ENCODE data around the gene SERPINC1. TPM values are rescaled to one million over a fixed set of nuclear protein-coding genes. Genes with fewer than 3 reads are reported as not detected.

Gene SERPINC1
- total RNA-seq, 1 donor from 2014 or later, result 0.22 TPM

DNA sequence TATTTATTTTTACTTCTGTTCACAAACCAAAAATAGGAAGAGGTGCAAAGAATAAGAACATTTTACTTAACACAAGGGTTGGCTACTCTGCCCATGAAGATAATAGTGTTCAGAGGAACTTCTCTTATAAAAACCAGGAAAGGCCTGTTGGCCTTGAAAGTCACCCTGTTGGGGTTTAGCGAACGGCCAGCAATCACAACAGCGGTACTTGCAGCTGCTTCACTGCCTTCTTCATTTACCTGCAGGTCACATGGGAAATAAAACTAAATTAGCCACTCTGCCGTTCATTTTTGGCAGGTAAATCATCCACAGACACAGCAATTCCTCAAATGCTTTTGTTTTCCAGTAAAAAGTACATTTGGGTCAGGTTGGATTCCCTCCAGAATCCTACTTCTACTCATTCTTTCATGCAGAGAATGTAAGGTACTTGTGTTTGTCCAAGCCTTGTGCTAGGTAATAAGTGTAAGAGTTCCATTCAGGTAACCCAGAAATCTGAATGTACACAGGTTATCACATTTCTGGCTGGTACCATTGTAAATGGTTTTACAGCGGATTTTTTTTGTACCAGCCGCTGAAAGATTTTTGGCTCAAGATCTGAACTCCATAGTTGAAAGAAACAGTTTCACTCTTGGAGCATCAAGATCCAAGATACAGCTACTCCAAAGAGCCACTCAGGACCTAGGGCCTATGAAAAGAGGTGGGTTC, 13.1 kb downstream of the SERPINC1 start:
- Mint-ChIP-seq H3K27ac (no peak overlapping the region), H3K9me3 (no peaks in the 10 kb centered on the region), H3K27me3 (ENCODE audit: low read depth) (no peaks in the 10 kb centered on the region), H3K4me3 (no peak overlapping the region), H3K36me3 (peaks cover 11% of the 10 kb centered on the region), H3K4me1 (no peaks in the 10 kb centered on the region)
- no peak for DNase-seq (ENCODE audit: low spot score in 2 of 2, unreplicated experiment in 2 of 2)
- TF ChIP-seq, protein P1, sequence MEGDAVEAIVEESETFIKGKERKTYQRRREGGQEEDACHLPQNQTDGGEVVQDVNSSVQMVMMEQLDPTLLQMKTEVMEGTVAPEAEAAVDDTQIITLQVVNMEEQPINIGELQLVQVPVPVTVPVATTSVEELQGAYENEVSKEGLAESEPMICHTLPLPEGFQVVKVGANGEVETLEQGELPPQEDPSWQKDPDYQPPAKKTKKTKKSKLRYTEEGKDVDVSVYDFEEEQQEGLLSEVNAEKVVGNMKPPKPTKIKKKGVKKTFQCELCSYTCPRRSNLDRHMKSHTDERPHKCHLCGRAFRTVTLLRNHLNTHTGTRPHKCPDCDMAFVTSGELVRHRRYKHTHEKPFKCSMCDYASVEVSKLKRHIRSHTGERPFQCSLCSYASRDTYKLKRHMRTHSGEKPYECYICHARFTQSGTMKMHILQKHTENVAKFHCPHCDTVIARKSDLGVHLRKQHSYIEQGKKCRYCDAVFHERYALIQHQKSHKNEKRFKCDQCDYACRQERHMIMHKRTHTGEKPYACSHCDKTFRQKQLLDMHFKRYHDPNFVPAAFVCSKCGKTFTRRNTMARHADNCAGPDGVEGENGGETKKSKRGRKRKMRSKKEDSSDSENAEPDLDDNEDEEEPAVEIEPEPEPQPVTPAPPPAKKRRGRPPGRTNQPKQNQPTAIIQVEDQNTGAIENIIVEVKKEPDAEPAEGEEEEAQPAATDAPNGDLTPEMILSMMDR (IDR thresholded peaks at IDR 0.05; ENCODE audit: unreplicated experiment), result no peak

DNA sequence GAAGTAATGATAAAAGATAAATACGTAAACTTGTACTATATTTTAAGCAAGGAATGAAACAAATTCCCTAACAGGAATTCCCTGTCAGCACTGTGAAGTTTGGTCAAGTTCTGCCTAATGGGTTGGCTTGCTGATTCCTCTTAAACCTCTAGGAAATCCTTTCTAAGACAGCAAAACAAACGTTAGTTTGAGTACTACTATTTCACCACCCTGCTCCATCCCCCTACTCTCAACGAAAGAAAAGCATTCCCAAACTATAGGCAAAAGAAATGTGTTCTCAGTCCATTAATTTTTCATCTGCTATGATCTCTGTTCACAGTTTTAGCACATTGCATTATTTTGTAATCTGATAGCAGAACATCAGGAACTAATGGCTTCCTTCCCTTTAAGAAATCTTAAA, 16.1 kb downstream of the SERPINC1 start:
- H3K4me3 Mint-ChIP-seq, result no peak overlapping the region
- TF ChIP-seq, protein P1 (IDR thresholded peaks at IDR 0.05; ENCODE audit: unreplicated experiment), result no peak
- no peak overlapping the region for H3K27ac Mint-ChIP-seq
- no peaks in the 10 kb centered on the region for H3K9me3 Mint-ChIP-seq
- peaks cover 4% of the 10 kb centered on the region for H3K36me3 Mint-ChIP-seq
- no peak for DNase-seq (ENCODE audit: low spot score in 2 of 2, unreplicated experiment in 2 of 2)
- no peaks in the 10 kb centered on the region for H3K27me3 Mint-ChIP-seq (ENCODE audit: low read depth)
- H3K4me1 Mint-ChIP-seq, result no peaks in the 10 kb centered on the region

DNA sequence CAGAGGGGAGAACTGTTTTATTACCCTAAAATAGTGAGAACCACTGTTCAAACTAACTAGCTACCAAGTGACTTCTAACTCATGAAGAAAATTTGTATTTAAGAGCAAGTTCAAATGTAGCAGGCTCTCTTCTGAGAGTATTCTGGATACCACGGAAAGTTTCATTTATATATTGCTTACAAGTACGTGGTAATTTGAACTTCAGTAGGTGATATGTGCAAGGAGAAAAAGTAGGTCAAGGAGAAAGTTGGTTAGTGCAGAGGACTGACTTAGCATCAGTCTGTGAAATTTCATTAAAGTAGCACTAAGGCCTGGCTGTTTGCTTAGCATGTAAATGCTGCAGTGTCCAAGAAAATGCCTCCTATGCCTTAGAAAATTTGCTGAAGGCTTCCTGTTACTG, 16.7 kb downstream of the SERPINC1 start:
- no peaks in the 10 kb centered on the region for H3K9me3 Mint-ChIP-seq
- peaks cover 2% of the 10 kb centered on the region for H3K36me3 Mint-ChIP-seq
- H3K4me3 Mint-ChIP-seq, result no peak overlapping the region
- no peaks in the 10 kb centered on the region for H3K4me1 Mint-ChIP-seq
- no peak for DNase-seq (ENCODE audit: low spot score in 2 of 2, unreplicated experiment in 2 of 2)
- no peak overlapping the region for H3K27ac Mint-ChIP-seq
- H3K27me3 Mint-ChIP-seq (ENCODE audit: low read depth), result no peaks in the 10 kb centered on the region
- TF ChIP-seq, protein P1 (IDR thresholded peaks at IDR 0.05; ENCODE audit: unreplicated experiment), result no peak

DNA sequence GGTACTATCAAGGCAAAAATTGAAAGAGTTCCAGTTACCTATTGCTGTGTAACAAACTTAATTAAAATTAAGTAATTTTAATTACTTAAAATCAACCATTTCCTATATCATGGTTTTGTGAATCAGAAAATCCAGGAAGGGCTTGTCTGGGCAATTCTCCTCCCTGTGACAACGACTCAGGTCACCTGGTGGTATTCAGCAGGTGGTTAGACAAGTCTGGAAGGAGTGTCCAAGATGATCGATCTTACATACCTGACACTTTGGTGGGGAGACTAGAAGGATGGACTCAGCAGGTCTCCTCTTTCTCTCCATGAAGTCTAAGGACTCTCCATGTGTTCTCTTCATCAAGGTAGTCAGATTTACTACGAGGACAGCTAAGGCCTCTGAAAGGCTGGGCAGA, 22.9 kb downstream of the SERPINC1 start:
- Mint-ChIP-seq H3K27ac (no peak overlapping the region), H3K4me3 (no peak overlapping the region), H3K36me3 (peaks cover 11% of the 10 kb centered on the region), H3K4me1 (no peaks in the 10 kb centered on the region), H3K27me3 (ENCODE audit: low read depth) (no peaks in the 10 kb centered on the region), H3K9me3 (no peaks in the 10 kb centered on the region)
- no peak for DNase-seq (ENCODE audit: low spot score in 2 of 2, unreplicated experiment in 2 of 2)
- TF ChIP-seq, protein P1 (IDR thresholded peaks at IDR 0.05; ENCODE audit: unreplicated experiment), result no peak

DNA sequence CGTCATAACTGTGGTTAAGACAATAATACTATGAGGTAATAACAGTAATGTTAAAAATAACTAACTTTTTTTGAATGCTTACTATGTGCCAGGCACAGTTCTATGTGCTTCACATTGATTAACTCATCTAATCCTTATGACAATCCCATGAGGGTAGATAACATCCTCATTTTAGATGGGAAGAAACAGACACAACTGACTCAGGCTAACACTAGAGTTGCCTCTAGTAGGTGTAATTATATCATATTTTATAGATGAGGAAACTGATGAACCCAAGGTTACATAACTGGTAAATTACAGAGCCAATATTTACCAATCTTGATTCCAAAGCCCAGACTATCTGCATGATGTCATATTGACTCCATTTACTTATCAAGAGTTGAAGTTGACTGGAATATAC, 23.5 kb downstream of the SERPINC1 start:
- no peak overlapping the region for H3K27ac Mint-ChIP-seq
- peaks cover 11% of the 10 kb centered on the region for H3K36me3 Mint-ChIP-seq
- H3K4me1 Mint-ChIP-seq, result no peaks in the 10 kb centered on the region
- TF ChIP-seq, protein P1 (IDR thresholded peaks at IDR 0.05; ENCODE audit: unreplicated experiment), result no peak
- H3K27me3 Mint-ChIP-seq (ENCODE audit: low read depth), result no peaks in the 10 kb centered on the region
- H3K4me3 Mint-ChIP-seq, result no peak overlapping the region
- DNase-seq (ENCODE audit: low spot score in 2 of 2, unreplicated experiment in 2 of 2), result no peak
- no peaks in the 10 kb centered on the region for H3K9me3 Mint-ChIP-seq

All from mesothelial cell of epicardium (in vitro differentiated cells).